HCT116 (cell line): Measurements from ENCODE around the gene LEMD3.

Experiments
- CTCF ChIP-seq, 3 experiments: fragments of 200-600 bp in 1 of 3; sonication (generic) in 1 of 3; IDR thresholded peaks in 2 of 3; conservative IDR thresholded peaks in 1 of 3; 2 replicates each; pipeline ENCODE4 v1.5.1; 2012 to 2017; ENCODE audit warnings: low read depth in 2 of 3, low read length in 2 of 3, antibody characterized with exemption in 1 of 3, borderline replicate concordance in 1 of 3, control low read depth in 1 of 3, mild to moderate bottlenecking in 1 of 3, mixed read lengths in 1 of 3, mixed run types in 1 of 3, moderate library complexity in 1 of 3; ENCODE audit not compliant: insufficient read depth in 1 of 3
- EZH2 ChIP-seq: fragments of 200-600 bp; sonication (generic); IDR thresholded peaks from 2 replicates; pipeline ENCODE4 v1.6.1; 2017; ENCODE audit warnings: antibody characterized with exemption, mixed run types
- POLR2A ChIP-seq: IDR thresholded peaks from 2 replicates; pipeline ENCODE4 v1.7.0; 2011; ENCODE audit warnings: borderline replicate concordance; ENCODE audit not compliant: insufficient read depth, insufficient read length; ENCODE audit errors: extremely low read depth
- REST ChIP-seq: IDR thresholded peaks from 2 replicates; pipeline ENCODE4 v1.6.1; 2012; ENCODE audit warnings: low read depth
- SIN3A ChIP-seq: IDR thresholded peaks from 2 replicates; pipeline ENCODE4 v1.6.1; 2012; ENCODE audit warnings: low read depth
- SRF ChIP-seq: IDR thresholded peaks from 2 replicates; pipeline ENCODE4 v1.6.1; 2012; ENCODE audit warnings: low read depth
- TCF7L2 ChIP-seq: IDR thresholded peaks from 2 replicates; pipeline ENCODE4 v1.7.0; 2011; ENCODE audit warnings: borderline replicate concordance, inconsistent platforms; ENCODE audit not compliant: insufficient read depth, insufficient read length; ENCODE audit errors: extremely low read depth
- YY1 ChIP-seq: IDR thresholded peaks from 2 replicates; pipeline ENCODE4 v1.6.1; 2011; ENCODE audit warnings: low read length, low read depth, moderate library complexity, mild to moderate bottlenecking; ENCODE audit not compliant: insufficient replicate concordance; ENCODE audit errors: extremely low read depth
- ZBTB33 ChIP-seq: IDR thresholded peaks from 2 replicates; pipeline ENCODE4 v1.6.1; 2011; ENCODE audit warnings: mild to moderate bottlenecking, low read length, moderate library complexity; ENCODE audit not compliant: insufficient replicate concordance; ENCODE audit errors: extremely low read depth
- ZFX ChIP-seq: fragments of 450-650 bp; IDR thresholded peaks from 2 replicates; pipeline ENCODE4 v1.6.1; 2017
- ZNF274 ChIP-seq: fragments of 200-500 bp; sonication (Bioruptor generic); IDR thresholded peaks from 2 replicates; pipeline ENCODE4 v1.6.1; 2014; ENCODE audit warnings: mild to moderate bottlenecking, low read depth, low read length, inconsistent platforms

- TF ChIP-seq POLR2A, result no peak
- no peak for TF ChIP-seq CTCF (IDR thresholded peaks at IDR 0.05 in 2 of 3, conservative IDR thresholded peaks at IDR 0.05 in 1 of 3; ENCODE audit: borderline replicate concordance in 1 of 3, insufficient read depth in 1 of 3, low read depth in 2 of 3, low read length in 2 of 3)
- TF ChIP-seq EZH2, result no peak
- no peak for TF ChIP-seq SIN3A
- TF ChIP-seq SRF, result no peak
- no peak for TF ChIP-seq ZFX
- no peak for TF ChIP-seq ZNF274
- TF ChIP-seq REST, result no peak
- TF ChIP-seq TCF7L2, result no peak
- TF ChIP-seq YY1, result no peak
- TF ChIP-seq ZBTB33, result no peak
Observed at GRCh38 chr12:65187665-65188064, 18.3 kb downstream of the LEMD3 start.
